ENCODE measurements around the gene FAM78A. TPM values are rescaled to one million over a fixed set of nuclear protein-coding genes. Genes with fewer than 3 reads are reported as not detected.

Gene FAM78A
- total and polyA plus RNA-seq, 7 experiments from 2014 or later: 10.5 to 114 (median 66.0) TPM

- no peak for ATAC-seq
- H3K36me3 Mint-ChIP-seq: no peaks in the 10 kb centered on the region
- peak overlapping the region in 1 of 9 donors; percentile 16 for H3K27ac Mint-ChIP-seq
- no peak for DNase-seq
- Histone ChIP-seq H3K4me1 (ENCODE audit: control insufficient read depth in 2 of 2, insufficient read depth in 2 of 2, low read length in 2 of 2) (no peaks in the 10 kb centered on the region), H3K27ac (ENCODE audit: low read depth, low read length) (no peak overlapping the region), H3K27me3 (ENCODE audit: control insufficient read depth in 2 of 2, insufficient read depth in 2 of 2, low read length in 2 of 2) (no peaks in the 10 kb centered on the region), H3K36me3 (ENCODE audit: control insufficient read depth in 2 of 3, insufficient read depth in 3 of 3, low read length in 3 of 3) (no peaks in the 10 kb centered on the region), H3K9me3 (ENCODE audit: control insufficient read depth in 2 of 3, low read length in 3 of 3) (no peaks in the 10 kb centered on the region), H3K4me3 (ENCODE audit: low read length) (no peak overlapping the region)
- H3K4me1 Mint-ChIP-seq: peaks cover 0 to 1% (median 0%) of the 10 kb centered on the region in 7 donors
- ChIA-PET CTCF (no interaction called here), POLR2A (no interaction called here)
- intact Hi-C loops (cut with micrococcal nuclease): no loop called here
- no peaks in the 10 kb centered on the region for H3K9me3 Mint-ChIP-seq
- H3K27me3 Mint-ChIP-seq: no peaks in the 10 kb centered on the region
- H3K4me3 Mint-ChIP-seq: no peak overlapping the region
These were observed 42.1 kb upstream of the FAM78A start for GRCh38 chr9:131318231-131319085.

DNA sequence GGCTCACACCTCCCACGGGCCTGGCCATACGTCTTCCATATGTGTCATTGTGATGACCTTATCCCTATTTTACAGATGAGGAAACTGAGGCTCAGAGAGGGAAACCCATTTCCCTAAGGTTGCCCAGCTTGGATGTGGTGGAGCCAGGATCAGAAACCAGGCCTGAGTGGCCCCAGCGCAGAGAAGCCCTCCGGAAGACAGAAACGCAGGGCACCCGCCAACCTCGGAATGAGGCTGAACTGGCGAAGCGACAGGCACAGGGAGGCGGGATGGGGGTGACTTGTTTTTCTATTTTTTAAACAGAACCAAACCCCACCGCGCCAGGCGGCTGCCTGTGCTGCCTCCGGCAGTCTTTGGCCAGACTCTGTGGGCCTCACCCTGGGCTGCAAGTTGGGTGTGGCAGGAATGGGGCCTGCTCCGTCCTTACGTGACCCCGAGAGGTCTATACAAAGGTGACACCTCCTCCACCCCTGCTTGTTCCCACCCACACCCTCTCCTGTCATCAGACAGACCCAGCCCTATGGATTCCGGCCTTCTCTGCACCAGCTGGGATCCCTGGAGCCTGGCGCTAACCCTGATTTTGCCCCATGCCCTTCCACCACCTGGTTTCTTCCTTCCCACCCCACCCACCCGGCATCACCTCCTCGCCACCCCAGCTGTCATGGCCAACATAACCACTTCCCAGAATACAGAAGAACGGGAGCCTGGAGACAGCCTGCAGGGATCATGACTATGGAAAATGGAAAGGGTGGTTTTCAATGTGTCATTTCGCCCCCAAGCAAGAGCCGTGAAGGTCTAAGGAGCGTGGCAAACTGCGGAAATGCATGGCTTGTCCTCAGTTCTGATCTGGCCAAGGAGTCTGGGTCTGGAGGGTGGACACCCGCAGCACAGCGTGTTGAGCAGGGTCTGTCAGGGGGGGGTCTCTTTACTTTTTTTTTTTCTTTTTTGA, 36.8 kb upstream of the FAM78A start:
- no peaks in the 10 kb centered on the region for H3K27me3 Mint-ChIP-seq
- no peaks in the 10 kb centered on the region for H3K36me3 Mint-ChIP-seq
- H3K4me1 Mint-ChIP-seq: peaks cover 0 to 19% (median 15%) of the 10 kb centered on the region in 7 donors
- H3K4me3 Mint-ChIP-seq: peak overlapping the region in 1 of 10 donors; percentile 18
- no peak for DNase-seq
- peaks cover 13 to 14% of the 10 kb centered on the region in 2 donors for H3K4me1 ChIP-seq (ENCODE audit: control insufficient read depth in 2 of 2, insufficient read depth in 2 of 2, low read length in 2 of 2)
- no peak for ATAC-seq
- intact Hi-C loops (cut with micrococcal nuclease): no loop called here
- ChIA-PET CTCF (no interaction called here), POLR2A (interaction anchor here (0.6 kb wide), 1 partner anchor 80 kb away, joined by 3 read pairs; no protein-coding TSS in a partner anchor)
- no peak overlapping the region for H3K27ac ChIP-seq (ENCODE audit: low read depth, low read length)
- H3K27me3 ChIP-seq (ENCODE audit: control insufficient read depth in 2 of 2, insufficient read depth in 2 of 2, low read length in 2 of 2): no peaks in the 10 kb centered on the region
- H3K36me3 ChIP-seq (ENCODE audit: control insufficient read depth in 2 of 3, insufficient read depth in 3 of 3, low read length in 3 of 3): no peaks in the 10 kb centered on the region
- no peak overlapping the region for H3K4me3 ChIP-seq (ENCODE audit: low read length)
- peaks cover 0 to 1% (median 0%) of the 10 kb centered on the region in 11 donors for H3K9me3 Mint-ChIP-seq
- H3K27ac Mint-ChIP-seq: peak overlapping the region in 5 of 9 donors; percentile 28 to 83 (median 59)
- no peaks in the 10 kb centered on the region for H3K9me3 ChIP-seq (ENCODE audit: control insufficient read depth in 2 of 3, low read length in 3 of 3)

GRCh38 chr9:131312246-131312645, 35.9 kb upstream of the FAM78A start:
- peaks cover 0 to 1% (median 0%) of the 10 kb centered on the region in 11 donors for H3K9me3 Mint-ChIP-seq
- Histone ChIP-seq H3K4me3 (ENCODE audit: low read length) (no peak overlapping the region), H3K9me3 (ENCODE audit: control insufficient read depth in 2 of 3, low read length in 3 of 3) (no peaks in the 10 kb centered on the region), H3K27me3 (ENCODE audit: control insufficient read depth in 2 of 2, insufficient read depth in 2 of 2, low read length in 2 of 2) (no peaks in the 10 kb centered on the region), H3K36me3 (ENCODE audit: control insufficient read depth in 2 of 3, insufficient read depth in 3 of 3, low read length in 3 of 3) (no peaks in the 10 kb centered on the region), H3K4me1 (ENCODE audit: control insufficient read depth in 2 of 2, insufficient read depth in 2 of 2, low read length in 2 of 2) (peaks cover 13 to 14% of the 10 kb centered on the region in 2 donors), H3K27ac (ENCODE audit: low read depth, low read length) (no peak overlapping the region)
- H3K27ac Mint-ChIP-seq: peak overlapping the region in 4 of 9 donors; percentile 28 to 83 (median 69)
- H3K36me3 Mint-ChIP-seq: no peaks in the 10 kb centered on the region
- intact Hi-C loops (cut with micrococcal nuclease): no loop called here
- H3K27me3 Mint-ChIP-seq: no peaks in the 10 kb centered on the region
- ChIA-PET POLR2A (interaction anchor here (0.6 kb wide), 1 partner anchor 81 kb away, joined by 3 read pairs; no protein-coding TSS in a partner anchor), CTCF (no interaction called here)
- DNase-seq (no peak), ATAC-seq (no peak)
- H3K4me3 Mint-ChIP-seq: no peak overlapping the region
- peaks cover 0 to 19% (median 15%) of the 10 kb centered on the region in 7 donors for H3K4me1 Mint-ChIP-seq

DNA sequence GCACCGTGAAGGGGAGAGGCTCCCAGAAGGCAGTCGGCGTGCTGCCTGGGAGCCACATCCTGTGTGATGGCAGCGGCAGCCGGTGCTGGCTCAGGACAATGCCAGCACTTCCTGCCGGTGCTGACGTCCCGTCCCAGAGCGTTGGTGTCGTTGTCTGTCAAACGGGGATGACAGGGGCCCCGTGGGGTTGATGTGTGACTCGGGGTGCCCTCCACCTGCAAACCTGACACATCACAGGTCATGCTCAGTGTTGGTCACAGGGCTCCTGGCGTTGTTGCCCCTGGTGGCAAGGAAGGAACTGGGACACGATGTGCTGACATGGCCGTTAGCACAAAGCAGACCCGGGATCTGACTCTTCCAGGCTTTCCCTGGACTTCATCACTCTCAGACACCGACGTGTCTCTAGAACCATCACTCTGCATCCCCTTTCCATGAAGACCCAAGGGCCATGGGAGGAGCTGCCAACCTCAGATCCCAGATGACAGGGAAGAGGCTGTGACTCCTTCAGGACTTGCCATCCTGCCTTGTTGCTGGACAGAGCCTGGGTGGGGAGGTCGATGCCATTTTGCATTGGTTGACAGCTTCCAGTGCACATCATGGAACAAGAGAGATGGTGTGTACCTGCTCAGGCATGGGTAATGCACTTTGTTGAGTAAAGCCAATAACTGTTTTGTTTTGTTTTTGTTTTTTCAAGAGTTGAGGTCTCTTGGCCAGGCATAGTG, 34.7 kb upstream of the FAM78A start:
- ChIA-PET POLR2A (interaction anchor here (0.5 to 2.2 kb wide), 10 partner anchors 16 to 186 kb away, joined by 3 to 9 read pairs (median 4); partner anchors contain the start of genes FAM78A and NUP214), CTCF (interaction anchor here (0.7 to 0.9 kb wide), 2 partner anchors 11 to 104 kb away, joined by 3 read pairs; no protein-coding TSS in a partner anchor)
- ATAC-seq (peak; percentile 92), DNase-seq (peak; percentile 41 to 79 (median 74))
- H3K4me1 ChIP-seq (ENCODE audit: control insufficient read depth in 2 of 2, insufficient read depth in 2 of 2, low read length in 2 of 2): peaks cover 13 to 14% of the 10 kb centered on the region in 2 donors
- Mint-ChIP-seq H3K27me3 (no peaks in the 10 kb centered on the region), H3K9me3 (peaks cover 0 to 1% (median 0%) of the 10 kb centered on the region in 11 donors), H3K27ac (peak overlapping the region; percentile 63 to 92 (median 80)), H3K36me3 (no peaks in the 10 kb centered on the region), H3K4me1 (peaks cover 0 to 19% (median 15%) of the 10 kb centered on the region in 7 donors), H3K4me3 (peak overlapping the region; percentile 49 to 78 (median 70))
- intact Hi-C loops (cut with micrococcal nuclease): loop anchor here in 1 of 2 donors (1.0 to 2.0 kb wide), 2 partner anchors 32 to 133 kb away; no protein-coding TSS in a partner anchor
- no peaks in the 10 kb centered on the region for H3K9me3 ChIP-seq (ENCODE audit: control insufficient read depth in 2 of 3, low read length in 3 of 3)
- peak overlapping the region; percentile 43 for H3K27ac ChIP-seq (ENCODE audit: low read depth, low read length)
- no peaks in the 10 kb centered on the region for H3K36me3 ChIP-seq (ENCODE audit: control insufficient read depth in 2 of 3, insufficient read depth in 3 of 3, low read length in 3 of 3)
- no peaks in the 10 kb centered on the region for H3K27me3 ChIP-seq (ENCODE audit: control insufficient read depth in 2 of 2, insufficient read depth in 2 of 2, low read length in 2 of 2)
- H3K4me3 ChIP-seq (ENCODE audit: low read length): peak overlapping the region; percentile 39

- POLR2A ChIA-PET: interaction anchor here (0.6 to 2.2 kb wide), 5 partner anchors 22 to 54 kb away, joined by 3 to 9 read pairs (median 4); partner anchors contain the start of gene FAM78A
These were observed 33.4 kb upstream of the FAM78A start for GRCh38 chr9:131309530-131310276.

More at GRCh38 chr9:131309530-131310276, 33.4 kb upstream of the FAM78A start:
- no peaks in the 10 kb centered on the region for H3K36me3 Mint-ChIP-seq
- Histone ChIP-seq H3K9me3 (ENCODE audit: control insufficient read depth in 2 of 3, low read length in 3 of 3) (no peaks in the 10 kb centered on the region), H3K4me3 (ENCODE audit: low read length) (no peak overlapping the region), H3K36me3 (ENCODE audit: control insufficient read depth in 2 of 3, insufficient read depth in 3 of 3, low read length in 3 of 3) (no peaks in the 10 kb centered on the region), H3K27me3 (ENCODE audit: control insufficient read depth in 2 of 2, insufficient read depth in 2 of 2, low read length in 2 of 2) (no peaks in the 10 kb centered on the region), H3K27ac (ENCODE audit: low read depth, low read length) (no peak overlapping the region), H3K4me1 (ENCODE audit: control insufficient read depth in 2 of 2, insufficient read depth in 2 of 2, low read length in 2 of 2) (peaks cover 13 to 14% of the 10 kb centered on the region in 2 donors)
- intact Hi-C loops (cut with micrococcal nuclease): loop anchor here in 1 of 2 donors (2.0 kb wide), 1 partner anchor 31 kb away; no protein-coding TSS in a partner anchor
- peak overlapping the region in 1 of 10 donors; percentile 38 for H3K4me3 Mint-ChIP-seq
- CTCF ChIA-PET: no interaction called here
- peaks cover 0 to 19% (median 15%) of the 10 kb centered on the region in 7 donors for H3K4me1 Mint-ChIP-seq
- no peaks in the 10 kb centered on the region for H3K27me3 Mint-ChIP-seq
- H3K9me3 Mint-ChIP-seq: peaks cover 0 to 1% (median 0%) of the 10 kb centered on the region in 11 donors
- DNase-seq (no peak), ATAC-seq (no peak)
- H3K27ac Mint-ChIP-seq: peak overlapping the region in 3 of 9 donors; percentile 33 to 88 (median 71)

All from naive thymus-derived CD4-positive, alpha-beta T cell (primary cell).